Measurements from ENCODE around the gene FICD. TPM values are rescaled to one million over a fixed set of nuclear protein-coding genes. Genes with fewer than 3 reads are reported as not detected.

FICD gene
- total RNA-seq (2011; cell fraction: chromatin; rRNA removed; ENCODE audit: low replicate concordance) = 9.7 and 12.2 TPM in 2 replicates
- 11.8 and 12.1 TPM in 2 replicates for total RNA-seq (2011; cell fraction: nucleolus; rRNA removed)
- total RNA-seq (2011; cell fraction: nucleoplasm; rRNA removed) = 5.6 and 7.8 TPM in 2 replicates
- total RNA-seq (2014; rRNA removed) = 3.1 and 4.5 TPM in 2 replicates
- total RNA-seq (2014; rRNA removed; fragmentation: Illumina TruSeq; extraction: Trizol) = 1.9 TPM in 2 replicates
- total RNA-seq (2015; rRNA removed; fragmentation: Illumina TruSeq; extraction: Trizol) = 2.8 and 3.1 TPM in 2 replicates
- 3.0 and 3.4 TPM in 2 replicates for total RNA-seq (2021)
- polyA plus RNA-seq (2011; rRNA removed) = 0.80 and 0.88 TPM in 2 replicates
- polyA plus RNA-seq (2011; cell fraction: cytosol; rRNA removed) = 1.1 and 1.2 TPM in 2 replicates
- polyA plus RNA-seq (2011; cell fraction: nucleus; rRNA removed) = 4.7 and 6.8 TPM in 2 replicates
- polyA plus RNA-seq (2012) = 2.4 and 5.0 TPM in 2 replicates
- 1.6 and 2.0 TPM in 2 replicates for polyA plus RNA-seq (2014; fragmentation: Illumina TruSeq; extraction: Trizol)
- polyA plus RNA-seq (2014; fragmentation: Nextera tagmentation; extraction: Ambion mirVana) = 1 to 10 TPM; 1.1 to 1.2 TPM
- 2.1 and 2.7 TPM in 2 replicates for polyA plus RNA-seq (2014; rRNA removed)
- 2.9 and 3.9 TPM in 2 replicates for polyA minus RNA-seq (2011; rRNA and poly(A)+ RNA removed)
- polyA minus RNA-seq (2011; cell fraction: cytosol; rRNA and poly(A)+ RNA removed) = 2.1 and 3.6 TPM in 2 replicates
- polyA minus RNA-seq (2011; cell fraction: nucleus; rRNA and poly(A)+ RNA removed) = 8.3 and 11.3 TPM in 2 replicates
- Bru-seq, nascent RNA = percentile 64 among the genes with signal in this experiment
- BruChase-seq, experiment 1, labeled RNA remaining after a 2-hour chase = percentile 57 among the genes with signal in this experiment
- percentile 54 among the genes with signal in this experiment for BruChase-seq, experiment 2, labeled RNA remaining after a 6-hour chase
- long read RNA-seq, experiment 1, transcript FICD-204 (3 exons, 3,347 nt) = major isoform, 10 of 14 reads
- long read RNA-seq, experiment 1, partial matches to known transcripts = 0 of 14 reads
- long read RNA-seq, experiment 1, other reads (novel, unspliced or antisense) = 3 of 14 reads
- long read RNA-seq, experiment 2, partial matches to known transcripts = 0 of 2 reads
- long read RNA-seq, experiment 2, other reads (novel, unspliced or antisense) = 2 of 2 reads
- long read RNA-seq, experiment 3, partial matches to known transcripts = 0 of 1 reads
- long read RNA-seq, experiment 3, other reads (novel, unspliced or antisense) = 0 of 1 reads

- Histone ChIP-seq H3K36me3 (ENCODE audit: control insufficient read depth, insufficient read depth, low read length) (peaks cover 30% of the 10 kb centered on the region), H3K9me3 (replicated peaks; ENCODE audit: control insufficient read depth, insufficient read depth, low read depth, low read length) (no peaks in the 10 kb centered on the region), H4K20me1 (replicated peaks; ENCODE audit: control insufficient read depth, insufficient read depth, low read length) (no peaks in the 10 kb centered on the region), H3K4me2 (ENCODE audit: insufficient read depth, low read length) (peak within 1 kb of the TSS; percentile 89), H3K27ac (ENCODE audit: extremely low read depth, low read depth, low read length) (peak within 1 kb of the TSS; percentile 79), H3K4me3 (peak within 1 kb of the TSS; percentile 67), H3K79me2 (ENCODE audit: control insufficient read depth, insufficient read depth, low read length) (peaks cover 8% of the 10 kb centered on the region), H3K27me3 (ENCODE audit: control insufficient read depth in 2 of 2, insufficient read depth in 2 of 2, low read length in 2 of 2) (no peaks in the 10 kb centered on the region), H3K4me1 (replicated peaks in 1 of 2; ENCODE audit: control insufficient read depth in 2 of 2, insufficient read depth in 2 of 2, low read length in 2 of 2) (peaks cover 8 to 23% of the 10 kb centered on the region in 2 experiments; a peak in 4 of 5 replicates), H3K9ac (ENCODE audit: insufficient read depth in 1 of 2, low read depth in 2 of 2, low read length in 2 of 2) (peak within 1 kb of the TSS; percentile 85 to 94), H2AFZ (ENCODE audit: low read depth, low read length) (peak within 1 kb of the TSS; percentile 98), H3K9me1 (ENCODE audit: control insufficient read depth, insufficient read depth, low read length) (no peaks in the 10 kb centered on the region)
- WGBS (ENCODE audit: insufficient coverage, low coverage, missing lambda C conversion rate) = under 1% methylated on average over 51 of the region's 67 CpGs
- ChIA-PET POLR2A (interaction anchor here (0.6 to 3.7 kb wide), 4 partner anchors 17 to 458 kb away, joined by 3 to 15 read pairs (median 5); partner anchors contain the start of gene SART3), CTCF (ENCODE audit: low intra/inter-chr PET ratio) (no interaction called here)
- intact Hi-C loops (cut with micrococcal nuclease) = loop anchor here (5.0 kb wide), 2 partner anchors 523 to 598 kb away; no protein-coding TSS in a partner anchor
- ATAC-seq (peak; percentile 94), DNase-seq (ENCODE audit: extremely low read depth in 1 of 4, low spot score in 3 of 4) (peak; percentile 94 to 100 (median 96)), FAIRE-seq (peak; percentile 98)
- in situ Hi-C loops (cut with MboI) = no loop called here
- BruUV-seq (replicated peaks) = TSS peak; percentile 78
- TF ChIP-seq HBP1 (CRISPR knock-in tag; IDR thresholded peaks at IDR 0.05) (no peak), ZBTB40 (IDR thresholded peaks at IDR 0.05) (peak; percentile 87), ZBTB40 (CRISPR knock-in tag; IDR thresholded peaks at IDR 0.05) (no peak), NFYB (IDR thresholded peaks at IDR 0.05; ENCODE audit: extremely low read depth, insufficient read length) (peak; percentile 94)
Measured at GRCh38 chr12:108514973-108515814, at the start of gene FICD. FICD (plus strand) TSS chr12:108515277; CDS start chr12:108516973, 1,696 bp downstream.

Measured in K562 (cell line).